Tibial artery (tissue), 4 donors: ENCODE results near the gene CFAP73.

ENCODE experiments used
- DNase-seq, 2 donors: peaks; one replicate each; pipeline ENCODE4 v3.0.0-alpha.2; 2019
- H3K27ac ChIP-seq, 2 donors: fragments of 200-600 bp; sonication (generic) in 1 of 2; 1 replicate in 1 of 2; 2 replicates in 1 of 2; pipeline ENCODE4 v1.5.1; 2018 to 2019; ENCODE audit warnings: mild to moderate bottlenecking in 1 of 2
- H3K27me3 ChIP-seq, 2 donors: fragments of 200-600 bp; sonication (generic) in 1 of 2; one replicate each; pipeline versions ENCODE4 v1.5.1 to v1.6.0; 2016 to 2019
- H3K36me3 ChIP-seq, 3 donors: fragments of 200-600 bp; sonication (generic) in 2 of 3; one replicate each; pipeline ENCODE4 v1.5.1; 2016 to 2019; ENCODE audit warnings: mild to moderate bottlenecking in 2 of 3
- H3K4me1 ChIP-seq, 4 donors: fragments of 200-600 bp; sonication (generic) in 2 of 4; 1 replicate in 3 of 4; 2 replicates in 1 of 4; pipeline ENCODE4 v1.5.1; 2016 to 2019
- H3K4me3 ChIP-seq, 2 donors: fragments of 200-600 bp; sonication (generic) in 1 of 2; 1 replicate in 1 of 2; 2 replicates in 1 of 2; pipeline ENCODE4 v1.5.1; 2018 to 2019; ENCODE audit warnings: mild to moderate bottlenecking in 2 of 2
- H3K9me3 ChIP-seq, 3 donors: fragments of 200-600 bp; sonication (generic) in 1 of 3; one replicate each; pipeline ENCODE4 v1.5.1; 2016 to 2019
- intact Hi-C: fragments of 100-400 bp; cut with DNase I; formaldehyde crosslinking; loops from one replicate; pipeline ENCODE4 v1.15.0; 2023; ENCODE audit warnings: low total_unique reads
- TF ChIP-seq, protein P1 (sequence below), 2 experiments: fragments of 200-600 bp in 1 of 2; fragments of 450-650 bp in 1 of 2; IDR thresholded peaks; one replicate each; pipeline ENCODE4 v1.5.1; 2017 to 2019; ENCODE audit warnings: antibody characterized with exemption in 2 of 2, mild to moderate bottlenecking in 1 of 2, moderate library complexity in 1 of 2

Gene CFAP73

DNA sequence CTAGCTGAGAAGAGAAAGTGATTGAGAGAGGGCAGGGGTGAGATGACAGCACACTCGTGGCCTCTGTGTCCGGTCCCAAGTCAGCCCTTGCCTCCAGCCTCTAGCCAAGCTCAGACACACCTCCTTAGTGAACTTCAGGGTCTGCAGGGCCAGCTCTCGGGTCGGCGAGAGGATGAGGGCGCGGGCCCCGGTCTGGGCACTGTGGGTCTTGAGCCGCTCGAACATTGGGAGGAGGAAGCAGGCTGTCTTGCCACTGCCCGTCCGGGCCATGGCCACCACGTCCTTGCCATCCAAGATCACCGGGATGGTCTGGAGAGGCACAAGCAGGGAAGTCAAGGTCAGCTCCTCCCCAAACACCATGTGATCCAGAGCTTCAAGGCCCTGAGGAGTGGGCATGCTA, 29.5 kb downstream of the CFAP73 start:
- Histone ChIP-seq H3K9me3 (peaks cover 0 to 6% (median 0%) of the 10 kb centered on the region in 3 donors), H3K27me3 (no peaks in the 10 kb centered on the region), H3K36me3 (peaks cover 56 to 85% (median 70%) of the 10 kb centered on the region in 3 donors), H3K4me3 (no peak overlapping the region), H3K27ac (no peak overlapping the region), H3K4me1 (peaks cover 0 to 12% (median 8%) of the 10 kb centered on the region in 4 donors)
- intact Hi-C loops = no loop called here
- DNase-seq = no peak
- TF ChIP-seq, protein P1, sequence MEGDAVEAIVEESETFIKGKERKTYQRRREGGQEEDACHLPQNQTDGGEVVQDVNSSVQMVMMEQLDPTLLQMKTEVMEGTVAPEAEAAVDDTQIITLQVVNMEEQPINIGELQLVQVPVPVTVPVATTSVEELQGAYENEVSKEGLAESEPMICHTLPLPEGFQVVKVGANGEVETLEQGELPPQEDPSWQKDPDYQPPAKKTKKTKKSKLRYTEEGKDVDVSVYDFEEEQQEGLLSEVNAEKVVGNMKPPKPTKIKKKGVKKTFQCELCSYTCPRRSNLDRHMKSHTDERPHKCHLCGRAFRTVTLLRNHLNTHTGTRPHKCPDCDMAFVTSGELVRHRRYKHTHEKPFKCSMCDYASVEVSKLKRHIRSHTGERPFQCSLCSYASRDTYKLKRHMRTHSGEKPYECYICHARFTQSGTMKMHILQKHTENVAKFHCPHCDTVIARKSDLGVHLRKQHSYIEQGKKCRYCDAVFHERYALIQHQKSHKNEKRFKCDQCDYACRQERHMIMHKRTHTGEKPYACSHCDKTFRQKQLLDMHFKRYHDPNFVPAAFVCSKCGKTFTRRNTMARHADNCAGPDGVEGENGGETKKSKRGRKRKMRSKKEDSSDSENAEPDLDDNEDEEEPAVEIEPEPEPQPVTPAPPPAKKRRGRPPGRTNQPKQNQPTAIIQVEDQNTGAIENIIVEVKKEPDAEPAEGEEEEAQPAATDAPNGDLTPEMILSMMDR (IDR thresholded peaks at IDR 0.05) = no peak

DNA sequence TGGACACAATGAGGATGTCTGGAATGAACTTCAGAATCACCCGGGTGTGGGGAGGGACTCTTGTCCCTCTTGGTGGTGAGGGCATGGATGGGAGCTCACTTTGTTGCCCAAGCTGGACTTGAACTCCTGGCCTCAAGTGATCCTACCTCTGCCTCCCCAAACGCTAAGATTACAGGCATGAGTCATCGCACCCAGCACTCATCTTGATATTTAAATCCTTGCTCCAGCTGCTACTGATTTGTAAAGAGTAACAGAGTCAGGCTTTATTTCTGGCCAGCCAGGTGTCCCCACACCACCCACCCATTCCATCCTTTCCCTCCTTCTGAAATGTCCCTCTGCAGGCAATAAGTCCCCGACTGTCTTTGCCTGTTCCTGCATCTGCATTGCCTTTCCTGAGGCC, 30.8 kb downstream of the CFAP73 start:
- peaks cover 0 to 6% (median 0%) of the 10 kb centered on the region in 3 donors for H3K9me3 ChIP-seq
- H3K4me1 ChIP-seq = peaks cover 0 to 17% (median 12%) of the 10 kb centered on the region in 4 donors
- intact Hi-C loops = no loop called here
- peaks cover 48 to 72% (median 58%) of the 10 kb centered on the region in 3 donors for H3K36me3 ChIP-seq
- H3K27ac ChIP-seq = no peak overlapping the region
- no peak overlapping the region for H3K4me3 ChIP-seq
- H3K27me3 ChIP-seq = no peaks in the 10 kb centered on the region
- DNase-seq = no peak
- TF ChIP-seq, protein P1 (IDR thresholded peaks at IDR 0.05) = no peak

GRCh38 chr12:113181975-113182374, 32.5 kb downstream of the CFAP73 start:
- H3K36me3 ChIP-seq = peaks cover 38 to 55% (median 41%) of the 10 kb centered on the region in 3 donors

DNA sequence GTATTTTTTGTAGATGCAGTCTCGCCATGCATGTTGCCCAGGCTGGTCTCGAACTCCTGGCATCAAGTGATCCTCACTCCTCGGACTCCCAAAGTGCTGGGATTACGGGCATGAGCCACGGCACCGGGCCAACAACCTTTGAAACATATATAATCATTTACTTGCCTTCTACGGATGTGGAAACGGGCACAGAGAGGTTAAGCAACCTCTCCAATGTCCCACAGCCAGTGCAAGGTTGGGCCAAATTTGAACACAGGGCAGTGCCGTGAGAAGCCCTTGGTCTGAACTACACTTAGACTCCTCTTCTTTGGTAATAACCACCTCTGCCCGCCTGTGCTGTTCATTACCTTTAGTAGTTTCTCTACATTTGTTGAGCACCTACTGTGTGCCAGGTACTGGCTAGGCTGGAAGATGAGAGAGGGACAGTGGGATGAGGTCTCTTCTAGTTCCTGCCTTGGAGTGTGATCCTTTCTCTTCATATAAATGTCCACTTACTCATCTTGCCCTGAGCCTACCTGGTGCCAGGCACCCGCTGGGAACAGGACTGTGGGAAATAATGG, 33.6 kb downstream of the CFAP73 start:
- H3K9me3 ChIP-seq = no peaks in the 10 kb centered on the region
- no peak overlapping the region for H3K27ac ChIP-seq
- TF ChIP-seq, protein P1 (IDR thresholded peaks at IDR 0.05) = no peak
- DNase-seq = no peak
- H3K4me3 ChIP-seq = no peak overlapping the region
- H3K4me1 ChIP-seq = peaks cover 0 to 33% (median 24%) of the 10 kb centered on the region in 4 donors
- H3K27me3 ChIP-seq = no peaks in the 10 kb centered on the region
- peaks cover 26 to 44% (median 30%) of the 10 kb centered on the region in 3 donors for H3K36me3 ChIP-seq
- intact Hi-C loops = no loop called here

More at GRCh38 chr12:113181975-113182374, 32.5 kb downstream of the CFAP73 start:
- no peak for DNase-seq
- H3K4me3 ChIP-seq = no peak overlapping the region
- H3K27ac ChIP-seq = no peak overlapping the region
- peaks cover 0 to 6% (median 0%) of the 10 kb centered on the region in 3 donors for H3K9me3 ChIP-seq
- intact Hi-C loops = no loop called here
- TF ChIP-seq, protein P1 (IDR thresholded peaks at IDR 0.05) = no peak
- H3K4me1 ChIP-seq = peaks cover 0 to 26% (median 22%) of the 10 kb centered on the region in 4 donors
- no peaks in the 10 kb centered on the region for H3K27me3 ChIP-seq

GRCh38 chr12:113184098-113184899, 34.8 kb downstream of the CFAP73 start:
- Histone ChIP-seq H3K4me1 (peaks cover 0 to 33% (median 24%) of the 10 kb centered on the region in 4 donors), H3K9me3 (no peaks in the 10 kb centered on the region), H3K27me3 (no peaks in the 10 kb centered on the region), H3K4me3 (peak overlapping the region; percentile 87 to 96), H3K36me3 (peaks cover 17 to 36% (median 18%) of the 10 kb centered on the region in 3 donors), H3K27ac (peak overlapping the region; percentile 97 to 98)
- no peak for DNase-seq
- TF ChIP-seq, protein P1 (IDR thresholded peaks at IDR 0.05) = no peak
- intact Hi-C loops = no loop called here
